DND-41 (cell line): Measurements from ENCODE around the gene PCDHGA10.

Source experiments
- CTCF ChIP-seq: IDR thresholded peaks from 2 replicates; pipeline ENCODE4 v1.5.1; 2012; ENCODE audit warnings: borderline replicate concordance, low read length, moderate library complexity, mild to moderate bottlenecking; ENCODE audit not compliant: poor library complexity, severe bottlenecking; ENCODE audit errors: extremely low read depth
- EZH2 ChIP-seq: IDR thresholded peaks from 3 replicates; pipeline ENCODE4 v1.6.1; 2012; ENCODE audit warnings: borderline replicate concordance, low read depth, mild to moderate bottlenecking, moderate library complexity, low read length, inconsistent platforms; ENCODE audit not compliant: severe bottlenecking

- TF ChIP-seq CTCF (no peak), EZH2 (no peak)
Observed at GRCh38 chr5:141399555-141400258, 13.1 kb upstream of the PCDHGA10 start.
